Measurements from ENCODE around the gene PTHLH.

PTHLH gene

DNA sequence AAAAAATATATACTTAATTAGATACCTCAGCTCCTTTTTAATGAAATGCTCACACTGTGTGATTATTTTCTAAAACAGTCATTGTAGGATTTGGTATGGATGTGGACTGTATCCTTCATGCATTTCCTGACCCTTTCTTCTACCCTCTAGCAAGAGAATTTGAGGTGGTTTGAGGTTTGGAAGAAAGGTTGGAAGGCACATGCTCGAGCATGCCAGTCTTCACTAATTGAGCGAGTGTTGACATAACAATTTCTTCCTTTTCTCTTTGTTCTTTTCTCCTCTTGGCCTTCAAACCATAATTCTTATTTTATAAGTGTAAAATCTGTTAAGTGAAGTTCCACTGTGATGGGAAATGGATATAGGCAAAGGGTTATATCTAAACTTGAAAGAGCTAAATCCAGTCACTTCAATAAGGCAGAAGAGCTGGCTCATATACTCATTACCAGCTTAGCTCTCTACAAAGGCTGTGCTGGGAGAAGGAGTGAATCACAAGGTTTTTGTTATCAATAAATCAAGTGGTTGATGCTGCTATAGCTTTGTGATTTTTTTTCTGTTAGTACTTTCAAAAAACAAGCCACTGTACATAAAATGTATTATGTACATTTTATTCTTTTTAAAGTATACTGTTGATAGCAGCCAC, 16.2 kb upstream of the PTHLH start:
- no peak overlapping the region for H3K27ac ChIP-seq
- TF ChIP-seq, protein P1, sequence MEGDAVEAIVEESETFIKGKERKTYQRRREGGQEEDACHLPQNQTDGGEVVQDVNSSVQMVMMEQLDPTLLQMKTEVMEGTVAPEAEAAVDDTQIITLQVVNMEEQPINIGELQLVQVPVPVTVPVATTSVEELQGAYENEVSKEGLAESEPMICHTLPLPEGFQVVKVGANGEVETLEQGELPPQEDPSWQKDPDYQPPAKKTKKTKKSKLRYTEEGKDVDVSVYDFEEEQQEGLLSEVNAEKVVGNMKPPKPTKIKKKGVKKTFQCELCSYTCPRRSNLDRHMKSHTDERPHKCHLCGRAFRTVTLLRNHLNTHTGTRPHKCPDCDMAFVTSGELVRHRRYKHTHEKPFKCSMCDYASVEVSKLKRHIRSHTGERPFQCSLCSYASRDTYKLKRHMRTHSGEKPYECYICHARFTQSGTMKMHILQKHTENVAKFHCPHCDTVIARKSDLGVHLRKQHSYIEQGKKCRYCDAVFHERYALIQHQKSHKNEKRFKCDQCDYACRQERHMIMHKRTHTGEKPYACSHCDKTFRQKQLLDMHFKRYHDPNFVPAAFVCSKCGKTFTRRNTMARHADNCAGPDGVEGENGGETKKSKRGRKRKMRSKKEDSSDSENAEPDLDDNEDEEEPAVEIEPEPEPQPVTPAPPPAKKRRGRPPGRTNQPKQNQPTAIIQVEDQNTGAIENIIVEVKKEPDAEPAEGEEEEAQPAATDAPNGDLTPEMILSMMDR (conservative IDR thresholded peaks at IDR 0.05): no peak

- TF ChIP-seq, protein P1 (conservative IDR thresholded peaks at IDR 0.05): no peak
- no peak overlapping the region for H3K27ac ChIP-seq
These were observed 14.8 kb upstream of the PTHLH start for GRCh38 chr12:27987331-27987730.

DNA sequence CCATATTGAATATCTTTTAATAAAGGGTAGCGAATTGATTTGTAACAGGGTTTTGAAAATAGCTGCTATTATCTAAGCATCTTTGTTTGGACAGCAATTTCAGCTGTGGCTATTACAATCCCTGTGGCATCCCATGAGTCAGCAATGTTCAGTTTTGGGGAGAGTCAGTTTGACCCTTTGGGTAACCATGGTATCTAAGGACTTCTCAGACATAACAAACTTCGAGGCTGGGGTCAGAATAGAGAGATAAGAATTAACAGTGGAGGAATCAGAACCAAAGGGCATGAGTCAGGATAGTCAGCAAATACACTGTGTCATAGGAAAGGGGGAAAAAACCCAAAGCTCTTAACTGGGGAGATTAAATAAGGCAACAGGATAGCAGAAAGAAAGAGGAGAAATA, 11.7 kb upstream of the PTHLH start:
- TF ChIP-seq, protein P1 (conservative IDR thresholded peaks at IDR 0.05): no peak
- no peak overlapping the region for H3K27ac ChIP-seq

- TF ChIP-seq, protein P1 (conservative IDR thresholded peaks at IDR 0.05): no peak
- H3K27ac ChIP-seq: no peak overlapping the region
These were observed 10.4 kb upstream of the PTHLH start for GRCh38 chr12:27982951-27983350.

DNA sequence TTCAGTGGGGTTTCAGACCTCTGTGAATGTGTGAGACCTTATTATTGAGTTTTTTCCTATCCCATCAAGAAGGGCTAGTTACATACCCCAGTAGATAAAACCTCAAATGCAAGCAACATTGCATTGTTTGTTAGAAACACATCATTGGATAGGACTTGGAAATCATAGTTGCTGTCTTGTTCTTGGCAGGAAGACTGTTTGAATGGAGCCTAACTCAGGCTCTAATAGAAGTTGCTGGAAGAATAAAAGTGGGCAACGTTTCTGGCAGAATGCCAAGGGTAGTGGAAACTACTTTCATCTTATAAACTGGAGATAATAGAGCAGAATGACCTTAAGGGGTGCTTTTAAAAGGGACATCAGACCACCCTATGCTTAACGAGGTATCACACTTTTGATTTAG, 9.9 kb upstream of the PTHLH start:
- TF ChIP-seq, protein P1 (conservative IDR thresholded peaks at IDR 0.05): no peak
- no peak overlapping the region for H3K27ac ChIP-seq

GRCh38 chr12:27981874-27982273, 9.3 kb upstream of the PTHLH start:
- no peak overlapping the region for H3K27ac ChIP-seq
- TF ChIP-seq, protein P1 (conservative IDR thresholded peaks at IDR 0.05): no peak

DNA sequence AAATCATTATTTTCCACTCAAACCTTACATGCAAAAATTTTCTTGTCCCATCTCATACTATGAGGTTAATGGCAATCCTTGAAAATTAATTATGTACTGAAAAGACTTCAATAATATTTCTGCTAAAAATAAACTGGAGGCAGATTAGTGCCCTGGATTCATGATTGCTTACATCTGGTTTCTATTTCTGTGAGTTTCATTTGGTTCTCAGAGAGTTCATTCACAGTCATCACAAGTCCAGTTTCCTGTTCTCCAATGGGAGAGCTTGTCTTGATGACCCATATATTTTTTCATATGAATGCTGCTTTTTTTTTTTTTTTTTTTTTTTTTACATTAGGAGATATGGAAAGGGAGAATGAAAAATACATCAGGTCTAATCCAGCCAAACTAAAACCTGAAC, 6.6 kb upstream of the PTHLH start:
- H3K27ac ChIP-seq: no peak overlapping the region
- TF ChIP-seq, protein P1 (conservative IDR thresholded peaks at IDR 0.05): no peak

Data from VCaP (cell line).